ENCODE data around the gene COL8A2.

- TF ChIP-seq EZH2phosphoT487 (IDR thresholded peaks at IDR 0.05; ENCODE audit: insufficient read depth, low read depth) (no peak), EZH2 (IDR thresholded peaks at IDR 0.05; ENCODE audit: insufficient read depth, poor library complexity, severe bottlenecking) (no peak)
Observed at GRCh38 chr1:36132029-36132428, 7.0 kb upstream of the COL8A2 start.
